GM12874 (cell line): ENCODE measurements around the gene ST6GAL1.

Experiments used
- TF ChIP-seq, protein P1 (sequence below): IDR thresholded peaks from 2 replicates; pipeline ENCODE4 v1.5.1; 2011; ENCODE audit warnings: low read depth, mild to moderate bottlenecking, control low read depth, low read length, moderate library complexity; ENCODE audit not compliant: insufficient read depth

Gene ST6GAL1, protein sequence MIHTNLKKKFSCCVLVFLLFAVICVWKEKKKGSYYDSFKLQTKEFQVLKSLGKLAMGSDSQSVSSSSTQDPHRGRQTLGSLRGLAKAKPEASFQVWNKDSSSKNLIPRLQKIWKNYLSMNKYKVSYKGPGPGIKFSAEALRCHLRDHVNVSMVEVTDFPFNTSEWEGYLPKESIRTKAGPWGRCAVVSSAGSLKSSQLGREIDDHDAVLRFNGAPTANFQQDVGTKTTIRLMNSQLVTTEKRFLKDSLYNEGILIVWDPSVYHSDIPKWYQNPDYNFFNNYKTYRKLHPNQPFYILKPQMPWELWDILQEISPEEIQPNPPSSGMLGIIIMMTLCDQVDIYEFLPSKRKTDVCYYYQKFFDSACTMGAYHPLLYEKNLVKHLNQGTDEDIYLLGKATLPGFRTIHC

DNA sequence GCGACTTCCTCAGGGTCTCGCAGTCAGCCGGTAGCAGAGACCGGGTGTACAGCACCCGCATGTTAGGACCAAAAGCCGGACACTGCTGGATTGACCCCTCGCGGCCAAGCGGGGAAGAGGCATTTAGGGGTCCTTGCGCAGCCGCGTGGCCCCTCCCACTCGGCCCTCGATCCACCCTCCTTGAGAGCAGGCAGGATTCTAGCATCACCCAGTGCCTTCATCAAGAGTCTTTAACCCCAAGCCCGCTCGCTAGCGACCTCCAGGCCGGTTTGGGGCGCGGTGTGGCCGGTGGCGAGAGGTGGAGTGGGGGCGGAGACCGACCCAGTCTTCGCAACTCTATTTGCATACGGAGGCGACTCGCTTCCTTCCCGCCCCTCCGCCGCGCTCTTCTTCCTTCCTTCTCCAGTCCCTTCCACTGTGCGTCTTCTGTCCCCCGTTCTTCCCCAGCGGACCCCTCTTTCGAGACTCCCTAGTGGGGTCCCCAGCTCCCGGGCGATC, at the start of gene ST6GAL1:
TSS of gene ST6GAL1 (plus strand) at position 384 of the 498 bp plus-strand sequence. CDS start 112,178 bp downstream, outside the sequence.
- TF ChIP-seq, protein P1, sequence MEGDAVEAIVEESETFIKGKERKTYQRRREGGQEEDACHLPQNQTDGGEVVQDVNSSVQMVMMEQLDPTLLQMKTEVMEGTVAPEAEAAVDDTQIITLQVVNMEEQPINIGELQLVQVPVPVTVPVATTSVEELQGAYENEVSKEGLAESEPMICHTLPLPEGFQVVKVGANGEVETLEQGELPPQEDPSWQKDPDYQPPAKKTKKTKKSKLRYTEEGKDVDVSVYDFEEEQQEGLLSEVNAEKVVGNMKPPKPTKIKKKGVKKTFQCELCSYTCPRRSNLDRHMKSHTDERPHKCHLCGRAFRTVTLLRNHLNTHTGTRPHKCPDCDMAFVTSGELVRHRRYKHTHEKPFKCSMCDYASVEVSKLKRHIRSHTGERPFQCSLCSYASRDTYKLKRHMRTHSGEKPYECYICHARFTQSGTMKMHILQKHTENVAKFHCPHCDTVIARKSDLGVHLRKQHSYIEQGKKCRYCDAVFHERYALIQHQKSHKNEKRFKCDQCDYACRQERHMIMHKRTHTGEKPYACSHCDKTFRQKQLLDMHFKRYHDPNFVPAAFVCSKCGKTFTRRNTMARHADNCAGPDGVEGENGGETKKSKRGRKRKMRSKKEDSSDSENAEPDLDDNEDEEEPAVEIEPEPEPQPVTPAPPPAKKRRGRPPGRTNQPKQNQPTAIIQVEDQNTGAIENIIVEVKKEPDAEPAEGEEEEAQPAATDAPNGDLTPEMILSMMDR, result peak; percentile 42

DNA sequence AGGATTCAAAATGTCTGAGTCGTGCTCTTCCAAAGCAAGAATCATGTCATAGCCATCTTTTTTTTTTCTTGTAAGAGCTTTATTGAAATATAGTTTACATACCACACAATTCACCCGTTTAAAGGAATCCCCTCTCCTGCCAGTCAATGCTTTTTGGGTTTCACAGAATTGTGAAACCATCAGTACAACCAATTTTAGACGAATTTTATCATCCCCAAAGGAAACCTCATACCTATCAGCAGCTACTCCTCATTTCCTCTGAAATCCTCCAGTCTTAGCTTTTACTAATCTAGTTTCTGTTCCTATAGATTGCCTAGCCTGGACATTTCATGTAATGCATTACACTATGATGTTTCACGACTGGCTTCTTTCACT, 48.2 kb upstream of the ST6GAL1 start:
- TF ChIP-seq, protein P1, result no peak

DNA sequence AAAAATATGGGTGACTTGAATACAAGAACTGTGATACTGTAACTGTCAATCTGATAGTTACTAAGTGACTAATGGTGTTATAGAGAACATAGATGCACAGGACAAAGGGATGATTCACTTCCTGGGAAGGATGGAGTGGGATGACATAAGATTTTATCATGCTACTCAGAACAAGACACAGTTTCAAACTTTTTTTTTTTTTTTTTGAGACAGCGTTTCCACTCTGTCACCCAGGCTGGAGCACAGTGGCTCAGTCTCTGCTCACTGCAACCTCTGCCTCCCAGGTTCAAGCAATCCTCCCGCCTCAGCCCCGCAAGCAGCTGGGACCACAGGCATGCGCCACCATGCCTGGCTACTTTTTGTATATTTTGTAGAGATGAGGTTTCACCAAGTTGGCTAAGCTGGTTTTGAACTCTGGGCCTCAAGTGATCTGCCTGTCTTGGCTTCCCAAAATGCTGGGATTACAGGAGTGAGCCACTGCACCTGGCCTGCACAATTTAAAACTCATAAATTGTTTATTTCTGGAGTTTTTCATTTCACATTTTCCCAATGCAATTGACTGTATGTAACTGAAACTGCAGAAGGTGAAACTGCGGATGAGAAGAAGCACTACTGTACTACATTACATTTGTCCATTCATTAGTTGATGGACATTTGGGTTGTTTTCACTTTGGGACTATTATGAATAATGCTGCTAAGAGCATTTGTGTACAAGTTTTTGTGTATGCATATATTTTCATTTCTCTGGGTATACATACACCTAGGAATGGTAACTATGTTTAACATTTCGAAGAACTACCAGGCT, 47.2 kb upstream of the ST6GAL1 start:
- TF ChIP-seq, protein P1, result no peak

DNA sequence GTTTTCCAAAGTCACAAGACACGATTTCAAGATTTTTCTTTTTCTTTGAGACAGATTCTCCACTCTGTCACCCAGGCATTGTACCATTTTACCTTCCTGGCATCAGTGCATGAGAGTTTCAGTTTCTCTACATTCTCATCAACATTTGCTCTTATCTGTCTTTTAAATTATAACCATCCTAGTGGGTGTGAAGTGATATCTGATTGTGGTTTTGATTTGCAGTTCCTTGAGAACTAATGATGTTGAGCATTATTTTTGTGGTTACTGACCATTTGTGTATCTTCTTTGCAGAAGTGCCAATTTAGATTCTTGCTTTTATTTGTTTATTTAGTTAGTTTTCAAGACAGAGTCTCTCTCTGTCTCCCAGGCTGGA, 46.7 kb upstream of the ST6GAL1 start:
- TF ChIP-seq, protein P1, result no peak

DNA sequence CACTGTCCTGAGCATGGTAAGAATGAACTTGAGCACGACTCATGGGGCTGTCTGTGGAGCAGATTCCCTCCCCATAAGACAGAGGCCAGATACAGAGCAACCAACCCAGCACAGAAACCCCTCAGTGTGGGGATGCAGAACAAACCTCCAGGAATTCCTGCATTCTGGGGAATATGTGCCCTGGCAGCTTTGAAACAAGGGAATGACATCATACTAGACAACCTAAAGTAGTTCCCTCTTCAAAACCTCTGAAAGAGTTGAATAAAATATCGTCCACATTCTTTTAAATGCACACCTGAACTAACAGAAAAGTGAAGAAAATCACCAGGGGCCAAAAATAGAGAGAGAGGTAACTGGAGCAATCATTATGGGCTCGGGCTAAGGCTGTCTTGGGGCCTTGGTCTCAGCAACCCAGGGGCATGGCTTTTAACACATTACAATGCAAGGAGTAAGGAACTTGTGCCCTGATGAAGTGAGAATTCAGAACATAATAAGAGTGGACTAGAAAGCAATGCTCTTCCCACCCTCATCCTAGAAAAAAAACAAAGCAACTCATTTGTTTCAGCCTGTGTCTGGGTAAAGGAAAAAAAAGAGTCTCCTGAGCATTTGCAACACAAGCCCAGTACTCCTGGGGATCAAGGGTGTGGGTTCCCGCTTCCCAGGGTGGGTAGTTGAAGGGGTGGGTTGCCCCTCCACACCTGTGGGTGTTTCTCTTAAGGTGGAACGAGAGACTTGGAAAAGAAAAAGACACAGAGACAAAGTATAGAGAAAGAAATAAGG, 43.9 kb upstream of the ST6GAL1 start:
- TF ChIP-seq, protein P1, result no peak

DNA sequence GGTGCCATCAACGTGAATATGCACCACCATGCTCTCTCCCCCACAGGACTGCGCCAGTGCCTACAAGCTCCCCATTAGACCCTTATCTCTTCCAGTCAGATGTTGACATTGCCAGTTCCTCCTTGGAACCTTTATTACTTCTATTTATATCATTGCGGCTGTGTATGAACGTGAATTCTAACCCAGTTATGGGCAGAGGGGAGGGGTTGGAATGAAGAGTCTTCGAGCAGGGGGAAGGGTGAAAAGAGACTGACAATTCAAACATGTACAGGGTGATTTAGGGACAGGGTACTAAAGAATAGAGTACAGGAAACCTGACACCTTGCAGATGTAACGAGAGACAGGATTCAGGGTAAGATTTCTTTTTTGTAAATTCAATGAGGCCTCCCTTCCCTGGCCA, 41.8 kb upstream of the ST6GAL1 start:
- TF ChIP-seq, protein P1, result no peak

DNA sequence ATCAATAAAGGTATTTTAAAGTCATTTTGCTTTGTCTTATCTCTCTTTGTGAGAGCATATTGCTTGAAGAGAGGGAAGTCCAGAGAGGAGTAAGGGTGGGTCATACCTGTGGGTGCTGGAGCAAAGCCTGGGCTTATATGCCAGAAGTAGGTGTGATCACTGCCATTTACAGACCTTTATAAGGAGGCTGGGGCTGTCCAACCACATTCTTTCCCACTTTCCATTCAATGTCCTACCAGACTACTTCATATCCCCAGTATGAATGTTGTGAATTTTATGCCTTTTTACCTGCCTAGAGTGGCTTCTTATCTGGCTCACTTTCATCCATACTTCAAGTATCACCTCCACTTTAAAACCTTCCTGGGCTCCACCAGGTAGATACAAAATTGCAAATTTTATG, 39.4 kb upstream of the ST6GAL1 start:
- TF ChIP-seq, protein P1, result no peak
